CD8-positive, alpha-beta memory T cell (primary cell): ENCODE measurements around the gene DCANP1. TPM values are rescaled to one million over a fixed set of nuclear protein-coding genes. Genes with fewer than 3 reads are reported as not detected.

Experiments used
- CTCF ChIA-PET: fragments of 350-600 bp; sonication (Branson Sonifier 250); formaldehyde crosslinking; loops from one replicate; lab custom pipeline; 2021; ENCODE audit warnings: antibody characterized with exemption; lab: Charles Lee
- POLR2A ChIA-PET: fragments of 350-600 bp; sonication (Branson Sonifier 250); formaldehyde crosslinking; loops from one replicate; lab custom pipeline; 2021; ENCODE audit warnings: antibody characterized with exemption; lab: Charles Lee
- DNase-seq, 5 donors: peaks; one replicate each; pipeline versions ENCODE4 v3.0.0 to v3.0.0-alpha.2; 2020 to 2022; ENCODE audit warnings: mixed read lengths in 1 of 5
- H3K27ac ChIP-seq: one replicate; pipeline ENCODE4 v1.7.0; 2013; ENCODE audit warnings: low read depth, mild to moderate bottlenecking, low read length, moderate library complexity
- H3K27me3 ChIP-seq: 2 replicates; pipeline ENCODE4 v1.7.0; 2013; ENCODE audit warnings: low read length, mild to moderate bottlenecking; ENCODE audit not compliant: insufficient read depth, poor library complexity, severe bottlenecking
- H3K36me3 ChIP-seq: 2 replicates; pipeline ENCODE4 v1.7.0; 2013; ENCODE audit warnings: mild to moderate bottlenecking, low read length, moderate library complexity; ENCODE audit not compliant: insufficient read depth
- H3K4me1 ChIP-seq: 2 replicates; pipeline ENCODE4 v1.7.0; 2013; ENCODE audit warnings: mild to moderate bottlenecking, low read length, moderate library complexity; ENCODE audit not compliant: insufficient read depth
- H3K4me3 ChIP-seq: 2 replicates; pipeline ENCODE4 v1.7.0; 2013; ENCODE audit warnings: mild to moderate bottlenecking, low read length
- H3K9me3 ChIP-seq: 2 replicates; pipeline ENCODE4 v1.7.0; 2013; ENCODE audit warnings: mild to moderate bottlenecking, low read length
- H3K27ac Mint-ChIP-seq, 8 donors: one replicate each; pipeline ENCODE4 v1.8.0; 2020 to 2021; ENCODE audit warnings: mixed read lengths in 8 of 8, mild to moderate bottlenecking in 6 of 8, inconsistent platforms in 3 of 8, moderate library complexity in 3 of 8
- H3K27me3 Mint-ChIP-seq, 2 donors: one replicate each; pipeline ENCODE4 v1.8.0; 2020 to 2021; ENCODE audit warnings: mixed read lengths in 2 of 2, mild to moderate bottlenecking in 1 of 2, moderate library complexity in 1 of 2
- H3K36me3 Mint-ChIP-seq, 3 donors: one replicate each; pipeline ENCODE4 v1.8.0; 2020 to 2021; ENCODE audit warnings: mixed read lengths in 3 of 3, inconsistent platforms in 1 of 3, mild to moderate bottlenecking in 1 of 3
- H3K4me1 Mint-ChIP-seq, 3 donors: one replicate each; pipeline ENCODE4 v1.8.0; 2020 to 2021; ENCODE audit warnings: mixed read lengths in 3 of 3, inconsistent platforms in 1 of 3, mild to moderate bottlenecking in 1 of 3
- H3K4me3 Mint-ChIP-seq, 7 donors: one replicate each; pipeline ENCODE4 v1.8.0; 2020 to 2021; ENCODE audit warnings: mixed read lengths in 7 of 7, mild to moderate bottlenecking in 6 of 7, moderate library complexity in 4 of 7, inconsistent platforms in 2 of 7
- H3K9me3 Mint-ChIP-seq, 5 donors: one replicate each; pipeline ENCODE4 v1.8.0; 2020 to 2022; ENCODE audit warnings: mixed read lengths in 5 of 5, mild to moderate bottlenecking in 3 of 5, moderate library complexity in 2 of 5, inconsistent platforms in 1 of 5
- polyA plus RNA-seq: library from polyadenylated mRNA; unstranded; fragments of 300-500 nt; fragmentation: Illumina TruSeq; gene quantifications from one replicate; pipeline ENCODE4 v1.2.3, GENCODE V29; 2021
- total RNA-seq, 2 experiments: library from RNA; stranded (reverse); gene quantifications; one replicate each; pipeline ENCODE4 v1.2.3, GENCODE V29; 2021

DCANP1 gene
- total and polyA plus RNA-seq, 3 experiments from 2014 or later = not detected

GRCh38 chr5:135396459-135397055 is 50.6 kb downstream of the DCANP1 start:
- Mint-ChIP-seq H3K9me3 (no peaks in the 10 kb centered on the region), H3K27ac (peak overlapping the region in 2 of 8 donors; percentile 54 to 91), H3K36me3 (peaks cover 0 to 27% (median 4%) of the 10 kb centered on the region in 3 donors), H3K4me3 (peak overlapping the region in 3 of 7 donors; percentile 30 to 95 (median 93)), H3K27me3 (no peaks in the 10 kb centered on the region), H3K4me1 (peaks cover 66 to 76% (median 71%) of the 10 kb centered on the region in 3 donors)
- no peaks in the 10 kb centered on the region for H3K27me3 ChIP-seq
- no peaks in the 10 kb centered on the region for H3K36me3 ChIP-seq
- no peak overlapping the region for H3K27ac ChIP-seq
- no peaks in the 10 kb centered on the region for H3K9me3 ChIP-seq
- no peak overlapping the region for H3K4me3 ChIP-seq
- no peak for DNase-seq
- ChIA-PET CTCF (no interaction called here), POLR2A (no interaction called here)
- H3K4me1 ChIP-seq = peaks cover 58% of the 10 kb centered on the region

GRCh38 chr5:135395866-135396265 is 51.3 kb downstream of the DCANP1 start:
- H3K9me3 Mint-ChIP-seq = no peaks in the 10 kb centered on the region
- peaks cover 65% of the 10 kb centered on the region for H3K4me1 ChIP-seq
- no peaks in the 10 kb centered on the region for H3K36me3 ChIP-seq
- H3K9me3 ChIP-seq = no peaks in the 10 kb centered on the region
- ChIA-PET POLR2A (no interaction called here), CTCF (no interaction called here)
- peaks cover 67 to 81% (median 78%) of the 10 kb centered on the region in 3 donors for H3K4me1 Mint-ChIP-seq
- H3K4me3 ChIP-seq = no peak overlapping the region
- H3K36me3 Mint-ChIP-seq = peaks cover 0 to 32% (median 4%) of the 10 kb centered on the region in 3 donors
- H3K27me3 Mint-ChIP-seq = no peaks in the 10 kb centered on the region
- no peak overlapping the region for H3K27ac Mint-ChIP-seq
- no peaks in the 10 kb centered on the region for H3K27me3 ChIP-seq
- no peak overlapping the region for H3K27ac ChIP-seq
- peak overlapping the region in 1 of 7 donors; percentile 63 for H3K4me3 Mint-ChIP-seq
- DNase-seq = no peak

- no peak for DNase-seq
- ChIA-PET POLR2A (no interaction called here), CTCF (no interaction called here)
- Histone ChIP-seq H3K36me3 (no peaks in the 10 kb centered on the region), H3K27ac (no peak overlapping the region), H3K9me3 (no peaks in the 10 kb centered on the region), H3K4me3 (no peak overlapping the region), H3K4me1 (peaks cover 69% of the 10 kb centered on the region), H3K27me3 (no peaks in the 10 kb centered on the region)
- H3K4me1 Mint-ChIP-seq = peaks cover 68 to 83% (median 81%) of the 10 kb centered on the region in 3 donors
- peak overlapping the region in 1 of 7 donors; percentile 63 for H3K4me3 Mint-ChIP-seq
- H3K27ac Mint-ChIP-seq = no peak overlapping the region
- no peaks in the 10 kb centered on the region for H3K27me3 Mint-ChIP-seq
- H3K9me3 Mint-ChIP-seq = no peaks in the 10 kb centered on the region
- peaks cover 0 to 34% (median 4%) of the 10 kb centered on the region in 3 donors for H3K36me3 Mint-ChIP-seq
Measured at GRCh38 chr5:135395451-135395850, 51.7 kb downstream of the DCANP1 start.

Other genes starting within 250 kb of the DCANP1 start
- 100 to 1,000 TPM; 199 to 202 TPM for gene MACROH2A1, start 48.1 kb downstream of the DCANP1 start, total RNA-seq
- gene MACROH2A1, start 48.1 kb downstream of the DCANP1 start, polyA plus RNA-seq = 112 TPM
- gene TIFAB, start 5.0 kb upstream of the DCANP1 start, total RNA-seq = not detected
- gene TIFAB, start 5.0 kb upstream of the DCANP1 start, polyA plus RNA-seq = not detected
- not detected for gene NEUROG1, start 88.6 kb upstream of the DCANP1 start, total RNA-seq
- gene NEUROG1, start 88.6 kb upstream of the DCANP1 start, polyA plus RNA-seq = not detected
- not detected for gene CXCL14, start 131.6 kb upstream of the DCANP1 start, total RNA-seq
- not detected for gene CXCL14, start 131.6 kb upstream of the DCANP1 start, polyA plus RNA-seq